IMR-90 (cell line): ENCODE data around the gene KATNB1.

Source experiments
- CHD1 ChIP-seq: IDR thresholded peaks from 2 replicates; pipeline ENCODE4 v1.6.1; 2012; ENCODE audit warnings: low read depth, low read length, improper control_type of control experiment
- MAFK ChIP-seq: IDR thresholded peaks from 2 replicates; pipeline ENCODE4 v1.6.1; 2012; ENCODE audit warnings: low read depth, low read length, improper control_type of control experiment
- MAZ ChIP-seq: IDR thresholded peaks from 2 replicates; pipeline ENCODE4 v1.6.1; 2012; ENCODE audit warnings: low read depth, mild to moderate bottlenecking, low read length, improper control_type of control experiment, moderate library complexity, borderline replicate concordance
- MXI1 ChIP-seq: IDR thresholded peaks from 2 replicates; pipeline ENCODE4 v1.6.1; 2012; ENCODE audit warnings: low read depth, mild to moderate bottlenecking, low read length, moderate library complexity, borderline replicate concordance
- NFE2L2 ChIP-seq: fragments of 150-350 bp; IDR thresholded peaks from 2 replicates; pipeline ENCODE4 v1.6.1; 2016; ENCODE audit warnings: low read depth, mild to moderate bottlenecking, low read length
- POLR2A ChIP-seq: IDR thresholded peaks from 2 replicates; pipeline ENCODE4 v1.6.1; 2012; ENCODE audit warnings: mild to moderate bottlenecking, low read depth, low read length
- RCOR1 ChIP-seq: IDR thresholded peaks from 2 replicates; pipeline ENCODE4 v1.6.1; 2012; ENCODE audit warnings: mild to moderate bottlenecking, low read length, improper control_type of control experiment; ENCODE audit not compliant: insufficient replicate concordance
- RFX5 ChIP-seq: IDR thresholded peaks from 2 replicates; pipeline ENCODE4 v1.8.0; 2012; ENCODE audit warnings: low read depth, mild to moderate bottlenecking, low read length, moderate library complexity
- TF ChIP-seq, protein P1 (sequence below): conservative IDR thresholded peaks from 2 replicates; pipeline ENCODE4 v1.5.1; 2012; ENCODE audit warnings: mild to moderate bottlenecking, low read depth, low read length, improper control_type of control experiment
- TF ChIP-seq, protein P2 (sequence below): fragments of 150-350 bp; IDR thresholded peaks from 2 replicates; pipeline ENCODE4 v1.6.1; 2017; ENCODE audit warnings: mild to moderate bottlenecking, antibody characterized with exemption, low read length, low read depth
- TF ChIP-seq, protein P3 (sequence below): fragments of 150-350 bp; IDR thresholded peaks from 2 replicates; pipeline ENCODE4 v1.6.1; 2016; ENCODE audit warnings: low read depth, mild to moderate bottlenecking, low read length, moderate library complexity, borderline replicate concordance

DNA sequence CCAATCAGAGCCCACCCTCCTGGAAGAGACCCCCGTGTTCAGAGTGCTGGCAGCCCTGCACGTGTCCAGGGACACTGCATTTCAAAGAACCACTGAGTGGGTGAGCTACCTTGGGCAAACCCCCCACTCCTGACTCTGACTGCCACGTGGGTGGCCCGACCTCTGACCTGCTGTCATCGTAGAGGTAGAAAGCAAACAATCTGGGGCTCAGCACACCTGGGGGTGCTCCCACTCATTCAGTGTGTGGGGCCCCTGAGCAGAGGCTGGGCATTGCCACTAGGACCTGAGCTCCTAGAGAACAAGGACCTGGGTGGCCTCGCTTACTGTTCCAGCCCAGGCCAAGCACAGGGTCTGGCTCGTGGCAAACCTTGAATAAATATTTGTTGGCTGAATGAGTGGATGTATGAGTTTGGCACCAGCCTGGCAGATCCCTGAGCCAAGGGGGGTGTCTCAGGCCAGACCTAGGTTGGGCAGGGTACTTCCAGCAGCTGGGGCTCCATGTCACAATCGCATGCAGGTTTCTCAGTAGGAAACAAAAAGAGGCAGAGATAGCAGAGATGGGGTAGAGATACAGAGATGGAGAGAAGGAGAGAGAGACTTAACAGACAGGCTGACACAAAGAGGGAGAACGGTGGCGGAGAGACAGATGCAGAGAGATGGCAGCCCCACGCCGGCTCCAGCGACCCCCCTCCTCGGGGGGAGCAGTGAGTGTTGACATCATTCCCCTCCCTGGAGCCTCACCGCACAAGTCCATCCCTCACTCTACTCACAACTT, 46.4 kb upstream of the KATNB1 start:
- no peak for TF ChIP-seq POLR2A
- no peak for TF ChIP-seq CHD1
- TF ChIP-seq, protein P1, sequence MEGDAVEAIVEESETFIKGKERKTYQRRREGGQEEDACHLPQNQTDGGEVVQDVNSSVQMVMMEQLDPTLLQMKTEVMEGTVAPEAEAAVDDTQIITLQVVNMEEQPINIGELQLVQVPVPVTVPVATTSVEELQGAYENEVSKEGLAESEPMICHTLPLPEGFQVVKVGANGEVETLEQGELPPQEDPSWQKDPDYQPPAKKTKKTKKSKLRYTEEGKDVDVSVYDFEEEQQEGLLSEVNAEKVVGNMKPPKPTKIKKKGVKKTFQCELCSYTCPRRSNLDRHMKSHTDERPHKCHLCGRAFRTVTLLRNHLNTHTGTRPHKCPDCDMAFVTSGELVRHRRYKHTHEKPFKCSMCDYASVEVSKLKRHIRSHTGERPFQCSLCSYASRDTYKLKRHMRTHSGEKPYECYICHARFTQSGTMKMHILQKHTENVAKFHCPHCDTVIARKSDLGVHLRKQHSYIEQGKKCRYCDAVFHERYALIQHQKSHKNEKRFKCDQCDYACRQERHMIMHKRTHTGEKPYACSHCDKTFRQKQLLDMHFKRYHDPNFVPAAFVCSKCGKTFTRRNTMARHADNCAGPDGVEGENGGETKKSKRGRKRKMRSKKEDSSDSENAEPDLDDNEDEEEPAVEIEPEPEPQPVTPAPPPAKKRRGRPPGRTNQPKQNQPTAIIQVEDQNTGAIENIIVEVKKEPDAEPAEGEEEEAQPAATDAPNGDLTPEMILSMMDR = no peak
- TF ChIP-seq, protein P2, sequence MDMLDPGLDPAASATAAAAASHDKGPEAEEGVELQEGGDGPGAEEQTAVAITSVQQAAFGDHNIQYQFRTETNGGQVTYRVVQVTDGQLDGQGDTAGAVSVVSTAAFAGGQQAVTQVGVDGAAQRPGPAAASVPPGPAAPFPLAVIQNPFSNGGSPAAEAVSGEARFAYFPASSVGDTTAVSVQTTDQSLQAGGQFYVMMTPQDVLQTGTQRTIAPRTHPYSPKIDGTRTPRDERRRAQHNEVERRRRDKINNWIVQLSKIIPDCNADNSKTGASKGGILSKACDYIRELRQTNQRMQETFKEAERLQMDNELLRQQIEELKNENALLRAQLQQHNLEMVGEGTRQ = no peak
- TF ChIP-seq RCOR1 = no peak
- TF ChIP-seq MXI1 = no peak
- TF ChIP-seq, protein P3, sequence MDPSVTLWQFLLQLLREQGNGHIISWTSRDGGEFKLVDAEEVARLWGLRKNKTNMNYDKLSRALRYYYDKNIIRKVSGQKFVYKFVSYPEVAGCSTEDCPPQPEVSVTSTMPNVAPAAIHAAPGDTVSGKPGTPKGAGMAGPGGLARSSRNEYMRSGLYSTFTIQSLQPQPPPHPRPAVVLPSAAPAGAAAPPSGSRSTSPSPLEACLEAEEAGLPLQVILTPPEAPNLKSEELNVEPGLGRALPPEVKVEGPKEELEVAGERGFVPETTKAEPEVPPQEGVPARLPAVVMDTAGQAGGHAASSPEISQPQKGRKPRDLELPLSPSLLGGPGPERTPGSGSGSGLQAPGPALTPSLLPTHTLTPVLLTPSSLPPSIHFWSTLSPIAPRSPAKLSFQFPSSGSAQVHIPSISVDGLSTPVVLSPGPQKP = no peak
- no peak for TF ChIP-seq MAZ
- no peak for TF ChIP-seq RFX5
- TF ChIP-seq MAFK = no peak
- no peak for TF ChIP-seq NFE2L2
